NCI-H2196 (cell line): ENCODE data around the gene DHH.

Experiments
- DNase-seq: peaks from one replicate; lab custom pipeline; 2025; ENCODE audit not compliant: unreplicated experiment; lab: John Stamatoyannopoulos, UW

DHH gene

DNA sequence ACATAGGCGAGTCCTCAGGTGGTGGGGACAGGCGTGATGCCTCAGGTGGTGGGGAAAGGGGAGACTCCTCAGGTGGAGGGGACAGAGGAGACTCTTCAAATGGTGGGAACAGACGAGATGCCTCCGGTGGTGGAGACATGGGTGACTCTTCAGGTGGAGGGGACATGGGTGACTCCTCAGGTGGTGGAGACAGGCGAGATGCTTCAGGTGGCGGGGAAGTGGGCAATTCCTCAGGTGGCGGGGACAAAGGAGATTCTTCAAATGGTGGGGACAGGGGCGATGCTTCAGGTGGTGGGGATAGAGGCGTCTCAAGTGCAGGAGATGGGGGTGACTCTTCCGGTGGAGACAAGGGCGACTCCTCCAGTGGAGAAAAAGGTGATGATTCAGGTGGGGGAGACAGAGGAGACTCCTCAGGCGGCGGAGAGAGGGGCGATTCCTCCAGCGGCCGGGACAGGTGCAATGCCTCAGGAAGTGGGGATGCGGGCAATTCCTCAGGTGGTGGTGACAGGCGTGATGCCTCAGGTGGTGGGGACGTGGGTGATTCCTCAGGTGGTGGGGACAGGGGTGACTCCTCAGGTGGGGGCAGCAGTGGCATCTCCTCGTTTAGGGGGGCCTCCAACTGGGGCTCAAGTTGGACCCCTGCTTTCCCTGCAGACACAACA is 42.7 kb downstream of the DHH start:
- DNase-seq, result no peak

GRCh38 chr12:49051373-49051764 is 43.2 kb downstream of the DHH start:
- DNase-seq, result no peak

- DNase-seq, result no peak
Observed at GRCh38 chr12:49050507-49051372, 43.9 kb downstream of the DHH start.

GRCh38 chr12:49049566-49050224 is 44.9 kb downstream of the DHH start:
- DNase-seq, result no peak

- DNase-seq, result no peak
Observed at GRCh38 chr12:49048953-49049352, 45.6 kb downstream of the DHH start.

GRCh38 chr12:49046129-49046895 is 48.3 kb downstream of the DHH start:
- no peak for DNase-seq

DNA sequence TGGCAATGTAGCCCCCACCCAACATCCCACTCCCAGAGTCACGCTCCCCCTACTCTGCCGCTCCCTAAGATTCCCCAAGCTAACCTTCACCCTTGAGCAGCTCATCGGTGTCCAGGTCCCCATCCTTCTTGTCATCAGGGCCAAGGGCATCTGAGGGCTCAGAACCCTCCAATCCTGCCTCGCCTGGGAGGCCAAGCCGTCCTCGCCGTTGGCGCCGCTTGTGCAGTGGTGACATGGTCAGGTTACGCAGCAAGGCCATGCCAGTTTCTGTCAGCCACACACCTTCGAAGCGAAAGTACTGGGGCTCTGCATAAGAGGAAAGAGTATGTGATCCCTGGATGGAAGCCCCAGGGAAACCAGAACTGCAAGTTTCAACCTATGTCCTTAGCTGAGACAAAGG is 49.9 kb downstream of the DHH start:
- DNase-seq, result no peak

DNA sequence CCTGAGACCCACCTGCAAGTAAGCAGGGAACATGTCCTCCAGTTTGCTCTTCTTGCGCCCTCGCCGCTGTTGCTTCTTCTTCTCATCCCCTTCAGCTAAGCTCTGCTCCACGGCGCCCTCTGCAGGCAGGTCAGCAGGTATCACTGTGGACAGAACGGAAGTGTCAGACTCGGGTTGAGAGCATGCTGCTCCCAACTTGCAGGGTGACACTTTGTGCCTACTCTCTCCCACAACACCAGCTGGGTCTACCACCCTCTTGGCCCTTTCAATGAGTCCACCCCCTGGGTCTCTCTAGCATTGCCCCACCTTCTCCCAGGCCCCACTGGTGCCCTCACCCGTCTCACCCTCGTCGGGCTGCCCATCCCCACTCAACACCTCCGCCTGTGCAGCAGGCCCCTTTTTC is 50.7 kb downstream of the DHH start:
- peak; percentile 63 for DNase-seq

DNA sequence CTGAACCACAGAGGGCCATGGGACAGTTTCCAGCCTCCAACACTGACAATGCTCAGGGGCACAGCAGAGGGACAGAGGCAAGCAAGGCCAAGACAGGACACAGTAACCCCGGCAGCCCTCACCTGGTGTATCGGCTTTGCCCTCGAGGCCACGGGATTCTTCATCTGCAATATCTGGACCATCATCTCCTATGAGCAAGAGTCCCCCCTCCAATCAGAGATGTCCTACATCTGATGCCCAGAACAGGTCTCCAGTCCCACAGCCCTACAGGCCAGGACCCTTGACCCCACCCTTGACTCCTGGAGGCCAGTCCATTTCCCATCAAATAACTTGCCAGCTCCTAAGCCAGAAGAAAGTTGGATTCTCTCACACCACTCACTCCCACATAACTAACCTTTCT is 51.4 kb downstream of the DHH start:
- no peak for DNase-seq

DNA sequence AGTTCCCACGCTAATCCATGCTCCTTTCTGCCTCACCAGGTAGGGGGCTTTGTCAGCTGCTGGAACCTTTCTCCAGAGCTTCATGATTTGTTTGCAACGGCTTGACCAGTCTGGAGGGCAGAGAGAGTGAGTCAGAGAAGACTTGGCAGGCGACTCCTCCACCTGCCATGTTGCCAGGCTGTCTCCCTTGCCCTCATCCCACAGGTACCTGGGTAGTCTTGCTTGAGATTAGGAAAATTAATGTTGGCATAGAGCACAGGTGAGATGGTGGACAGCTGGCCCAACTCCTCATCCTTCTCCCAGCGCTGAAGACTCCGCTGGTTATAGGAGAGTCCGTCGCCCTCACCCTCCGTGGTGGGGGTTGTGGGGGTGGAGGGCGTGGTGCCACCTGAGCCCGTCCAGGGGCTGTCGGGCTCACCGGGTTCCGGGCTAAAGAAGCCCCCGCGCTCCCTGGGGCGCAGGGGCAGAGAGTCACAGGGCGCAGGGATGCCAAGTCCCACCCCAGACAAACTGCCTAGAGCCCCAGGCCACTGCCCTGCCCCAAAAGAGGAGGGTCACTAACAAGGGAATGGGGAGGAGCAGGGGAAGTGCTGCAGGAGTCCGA is 52.6 kb downstream of the DHH start:
- DNase-seq, result peak; percentile 40

- DNase-seq, result no peak
Observed at GRCh38 chr12:49041036-49041880, 53.3 kb downstream of the DHH start.

DNA sequence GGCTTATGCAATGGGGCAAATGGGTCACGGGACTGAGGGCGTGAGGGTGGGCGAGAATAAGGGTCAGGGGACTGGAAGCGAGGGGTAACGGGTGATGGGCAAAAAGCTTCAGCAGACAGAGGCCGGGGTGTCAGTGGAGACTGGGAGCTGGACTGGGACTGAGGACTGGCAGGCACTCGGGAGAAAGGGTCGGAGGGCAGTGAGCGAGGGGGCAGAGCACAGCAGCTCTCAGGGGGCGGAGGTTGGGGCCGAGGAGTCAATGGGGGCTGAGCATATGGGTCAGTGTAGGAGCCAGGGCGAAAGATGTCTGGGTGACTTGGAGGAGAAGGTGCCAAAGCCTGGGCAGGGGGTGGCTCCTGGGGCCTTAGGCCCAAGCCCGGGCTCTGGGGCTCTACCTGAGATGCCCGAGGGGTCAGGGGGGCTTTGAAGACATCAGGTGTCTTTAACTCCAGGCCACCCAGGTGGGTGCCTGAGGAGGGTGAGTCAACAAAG is 54.2 kb downstream of the DHH start:
- DNase-seq, result no peak

- DNase-seq, result no peak
Observed at GRCh38 chr12:49039421-49040363, 54.9 kb downstream of the DHH start.

DNA sequence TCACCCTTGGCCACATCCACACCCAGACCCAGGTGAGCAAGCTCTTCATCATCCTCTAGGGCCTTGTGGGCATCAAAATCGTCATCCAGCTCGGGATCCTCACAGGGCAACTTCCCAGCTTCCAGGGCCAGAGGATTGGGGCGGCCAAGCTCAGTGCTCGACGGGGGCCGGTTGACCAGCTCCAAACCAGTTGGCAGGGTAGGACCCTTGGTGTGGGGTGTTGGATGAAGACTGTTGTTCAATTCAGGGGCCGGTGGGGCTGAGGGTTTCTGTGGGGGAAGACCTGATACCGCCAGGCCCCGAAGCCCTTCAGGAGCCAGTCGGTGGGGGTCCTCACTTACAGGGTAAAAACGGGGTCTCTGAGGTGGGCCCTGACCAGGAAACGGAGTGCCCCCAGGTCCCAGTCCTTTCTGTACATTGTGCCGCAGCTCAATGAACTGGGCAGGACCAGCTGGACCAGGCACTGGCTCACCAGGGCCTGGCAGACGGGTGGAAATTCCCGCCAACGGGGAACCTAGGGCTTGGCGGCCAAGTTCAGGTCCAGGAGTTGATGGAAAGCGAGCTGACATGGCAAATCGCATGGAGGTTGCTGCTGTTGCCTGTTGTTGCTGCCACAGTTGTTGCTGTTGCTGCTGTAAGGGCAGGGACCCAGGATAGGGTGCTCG is 56.2 kb downstream of the DHH start:
- no peak for DNase-seq

GRCh38 chr12:49037947-49038237 is 56.7 kb downstream of the DHH start:
- no peak for DNase-seq

- no peak for DNase-seq
Observed at GRCh38 chr12:49037111-49037946, 57.3 kb downstream of the DHH start.
